Central memory CD4-positive, alpha-beta T cell (primary cell): Measurements from ENCODE around the gene OR10P1.

Experiments
- DNase-seq: peaks from one replicate; pipeline ENCODE4 v3.0.0; 2022

OR10P1 gene

GRCh38 chr12:55652352-55652751 is 15.7 kb downstream of the OR10P1 start:
- DNase-seq, result no peak

GRCh38 chr12:55653031-55653430 is 16.3 kb downstream of the OR10P1 start:
- no peak for DNase-seq

GRCh38 chr12:55654511-55655214 is 18.0 kb downstream of the OR10P1 start:
- DNase-seq, result no peak

DNA sequence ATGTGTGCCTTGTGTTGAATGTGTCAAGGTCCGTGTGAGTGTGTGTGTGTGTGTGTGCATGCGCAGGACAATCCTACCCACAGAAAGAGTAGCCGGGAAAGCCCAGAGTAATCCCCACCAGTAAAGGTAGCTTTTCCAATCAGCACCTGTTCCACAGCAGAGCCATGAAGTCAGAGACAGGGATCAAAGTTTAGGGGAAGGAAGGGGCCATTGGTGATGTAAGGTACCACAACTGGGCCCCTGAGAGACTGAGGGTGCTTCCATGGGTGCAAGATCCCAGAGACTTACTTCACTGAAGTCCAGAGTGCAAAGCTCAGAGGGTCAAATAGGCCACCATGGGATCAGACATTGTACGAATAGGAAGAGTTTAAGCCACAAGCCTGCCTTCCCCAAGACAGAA is 20.5 kb downstream of the OR10P1 start:
- no peak for DNase-seq

DNA sequence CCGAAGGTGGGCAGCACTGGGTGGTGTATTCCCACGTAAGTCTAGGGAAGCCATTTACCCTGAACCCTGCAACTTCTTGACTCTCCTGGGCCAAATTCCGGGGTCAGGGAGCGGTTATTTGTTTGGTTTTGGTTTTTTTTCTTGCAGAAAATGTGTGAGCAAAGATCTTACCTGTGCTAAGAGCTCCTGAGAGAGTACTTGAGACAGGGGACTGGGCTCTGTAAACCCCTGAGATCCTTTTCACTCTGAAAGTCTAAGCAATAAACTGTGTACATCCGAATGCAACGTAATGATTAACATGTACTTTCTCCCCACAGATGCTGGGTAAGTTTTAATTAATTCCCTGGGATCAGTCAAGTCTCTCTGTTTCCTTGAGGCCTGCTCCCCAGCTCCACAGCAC is 21.5 kb downstream of the OR10P1 start:
- no peak for DNase-seq

DNA sequence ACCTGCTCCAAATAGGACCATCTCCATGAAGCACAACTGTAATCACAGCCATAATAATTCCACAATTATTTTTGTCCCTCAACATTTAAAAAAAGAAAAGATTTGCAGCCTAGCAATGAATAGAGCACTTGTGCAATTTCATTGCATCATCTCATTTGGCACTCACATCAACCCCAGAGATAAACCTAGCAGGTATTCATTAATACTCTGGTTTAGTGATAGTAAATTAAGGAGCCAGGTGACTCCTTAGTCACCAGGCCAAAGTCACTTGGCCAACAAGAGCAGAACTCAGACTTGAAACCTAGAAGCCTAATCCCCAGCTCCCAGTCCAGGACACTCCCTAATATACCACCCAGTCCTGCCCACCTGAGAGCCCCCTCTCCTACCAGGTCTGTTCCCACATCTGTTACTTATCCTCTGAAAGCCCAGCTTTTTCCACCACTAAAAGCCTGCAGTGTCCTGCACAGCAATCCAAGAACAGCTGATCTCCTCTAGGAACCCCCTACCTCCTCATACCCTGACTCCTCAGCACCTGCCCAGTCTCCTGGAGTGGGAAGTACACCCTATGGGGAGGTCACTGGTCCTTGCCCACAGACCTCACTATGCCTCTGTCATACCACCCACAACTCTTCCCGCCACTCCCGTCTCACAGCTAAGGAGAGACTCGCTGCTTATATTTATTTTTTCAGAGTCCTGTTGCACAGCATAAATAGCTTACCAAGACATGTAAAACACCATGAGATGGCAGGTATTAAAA is 22.1 kb downstream of the OR10P1 start:
- no peak for DNase-seq

GRCh38 chr12:55659486-55660385 is 23.0 kb downstream of the OR10P1 start:
- no peak for DNase-seq

GRCh38 chr12:55663391-55663790 is 26.7 kb downstream of the OR10P1 start:
- DNase-seq, result no peak

DNA sequence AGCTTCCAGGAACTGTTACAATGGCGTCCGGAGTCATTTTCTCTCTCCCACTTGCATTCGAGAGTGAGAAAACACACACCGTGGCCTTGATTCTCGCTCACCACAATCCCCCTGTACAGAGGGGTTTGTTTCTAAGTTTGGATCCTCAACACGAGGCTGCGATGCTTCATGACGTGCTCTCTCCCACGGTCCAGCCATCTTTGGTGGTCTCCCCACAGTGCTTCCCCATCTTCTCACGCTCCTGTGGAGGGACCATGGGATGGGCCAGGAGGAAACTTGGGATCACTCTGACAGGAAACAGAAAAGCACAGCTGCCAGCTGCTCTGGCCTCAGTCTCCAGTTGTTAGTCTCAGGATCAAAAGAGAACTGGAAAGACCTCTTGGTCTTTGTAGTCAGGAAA is 28.1 kb downstream of the OR10P1 start:
- DNase-seq, result no peak

- DNase-seq, result no peak
Observed at GRCh38 chr12:55666508-55666907, 29.8 kb downstream of the OR10P1 start.

GRCh38 chr12:55670276-55670675 is 33.6 kb downstream of the OR10P1 start:
- DNase-seq, result no peak

- DNase-seq, result no peak
Observed at GRCh38 chr12:55671746-55672145, 35.1 kb downstream of the OR10P1 start.

GRCh38 chr12:55673638-55674037 is 36.9 kb downstream of the OR10P1 start:
- no peak for DNase-seq

DNA sequence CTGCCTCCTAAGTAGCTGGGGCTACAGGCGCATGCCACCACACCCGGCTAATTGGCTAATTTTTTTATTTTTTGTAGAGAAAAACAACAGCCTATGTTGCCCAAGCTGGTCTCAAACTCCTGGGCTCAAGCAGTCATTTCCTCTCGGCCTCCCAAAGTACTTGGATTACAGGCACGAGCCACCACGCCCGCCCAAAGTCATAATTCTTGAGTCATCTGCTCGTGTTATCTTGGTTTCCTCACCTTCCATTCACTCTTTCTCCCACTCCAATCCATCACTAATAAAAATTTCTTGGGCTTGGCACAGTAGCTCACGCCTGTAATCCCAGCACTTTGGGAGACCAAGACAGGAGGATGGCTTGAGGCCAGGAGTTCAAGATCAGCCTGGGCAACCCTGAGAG is 39.0 kb downstream of the OR10P1 start:
- DNase-seq, result no peak

GRCh38 chr12:55676707-55677106 is 40.0 kb downstream of the OR10P1 start:
- DNase-seq, result no peak

- no peak for DNase-seq
Observed at GRCh38 chr12:55679691-55680090, 43.0 kb downstream of the OR10P1 start.

- DNase-seq, result no peak
Observed at GRCh38 chr12:55681142-55682077, 44.7 kb downstream of the OR10P1 start.

DNA sequence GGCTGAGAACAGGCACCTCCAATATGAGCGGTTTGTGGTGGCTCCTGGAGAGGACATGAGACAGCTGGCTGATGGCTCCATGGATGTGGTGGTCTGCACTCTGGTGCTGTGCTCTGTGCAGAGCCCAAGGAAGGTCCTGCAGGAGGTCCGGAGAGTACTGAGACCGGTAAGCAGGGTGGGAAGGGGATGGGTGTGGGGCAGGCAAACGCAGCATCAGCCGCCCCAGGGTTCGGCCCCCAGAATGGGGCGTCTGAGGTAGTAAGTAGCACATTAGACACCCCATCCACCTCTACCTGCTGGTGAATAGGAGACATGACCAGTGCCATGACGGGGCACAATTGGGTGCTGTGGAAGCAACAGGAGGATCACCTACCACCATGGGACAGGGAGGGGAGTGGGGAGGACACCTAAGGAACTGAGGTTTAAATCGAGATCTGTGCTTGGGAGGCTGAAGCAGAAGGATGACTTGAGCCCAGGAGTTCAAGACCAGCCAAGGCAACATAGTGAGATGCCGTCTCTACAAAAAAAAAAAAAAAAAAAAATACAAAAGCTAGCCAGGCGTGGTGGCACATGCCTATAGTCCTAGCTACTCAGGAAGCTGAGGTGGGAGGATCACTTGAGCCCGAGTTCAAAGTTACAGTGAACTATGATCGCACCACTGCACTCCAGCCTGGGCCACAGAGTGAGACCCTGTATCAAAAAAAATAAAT is 45.5 kb downstream of the OR10P1 start:
- no peak for DNase-seq

- DNase-seq, result no peak
Observed at GRCh38 chr12:55683676-55684075, 47.0 kb downstream of the OR10P1 start.

DNA sequence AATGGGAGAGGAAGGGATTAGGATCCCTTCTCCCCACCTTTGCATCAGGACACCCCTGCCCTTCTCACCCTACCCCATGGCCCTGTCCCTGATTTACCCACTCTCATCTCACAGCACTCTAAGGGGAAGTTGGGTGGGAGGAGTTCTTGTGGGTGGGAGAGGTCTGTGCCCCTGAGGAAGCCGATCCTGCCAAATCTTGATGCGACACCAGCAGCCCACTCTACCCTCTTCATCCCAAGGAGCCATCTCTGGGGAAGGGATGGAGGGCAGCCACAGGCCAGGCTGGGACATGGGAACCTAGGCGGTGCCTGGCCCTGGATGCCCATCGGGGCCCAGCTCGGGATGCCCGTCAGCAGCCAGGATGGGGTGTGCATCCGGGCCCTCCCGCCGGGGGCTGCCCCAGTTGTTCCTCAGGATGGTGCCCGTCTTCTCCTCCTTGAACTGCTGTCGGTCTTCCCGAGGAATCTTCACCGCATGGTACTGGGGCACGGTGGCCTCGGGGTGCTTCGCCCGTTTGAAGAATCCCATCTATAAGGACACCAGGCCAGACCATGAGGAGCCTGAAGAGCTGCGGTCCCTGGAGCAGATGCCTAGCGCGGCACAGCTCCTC is 48.2 kb downstream of the OR10P1 start:
- DNase-seq, result no peak

DNA sequence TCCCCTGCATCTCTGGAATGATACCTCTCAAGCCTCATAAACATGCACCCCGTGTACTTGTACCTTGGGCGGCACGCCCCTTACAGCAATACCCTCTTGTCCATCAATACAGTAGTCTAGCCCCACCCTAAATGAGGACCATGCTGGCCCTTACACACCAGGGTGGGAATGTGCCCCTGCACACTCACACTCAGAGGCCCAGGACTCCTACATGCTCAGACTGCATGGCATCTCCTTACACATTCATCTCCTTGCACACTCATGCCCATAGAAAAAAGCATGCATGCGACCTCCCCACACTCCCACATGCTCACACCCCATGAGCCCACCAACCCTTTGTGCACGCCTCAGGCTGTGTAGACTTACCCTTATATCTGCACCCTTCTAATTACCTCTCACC is 49.0 kb downstream of the OR10P1 start:
- no peak for DNase-seq
